NCI-H1694 (cell line): ENCODE measurements around the gene TMEM94.
"Not testable (repeated sequence)": the region's sequence is repeated elsewhere in the genome, so short reads cannot be mapped to it uniquely, and the experiment has no call there.

Experiments
- DNase-seq: peaks from one replicate; lab custom pipeline; 2025; lab: John Stamatoyannopoulos, UW

TMEM94 gene

GRCh38 chr17:75445896-75446295 is 10.5 kb upstream of the TMEM94 start:
- DNase-seq = not testable (repeated sequence)

GRCh38 chr17:75447951-75448856 is 8.2 kb upstream of the TMEM94 start:
- no peak for DNase-seq

- DNase-seq = no peak
Measured at GRCh38 chr17:75450270-75450669, 6.2 kb upstream of the TMEM94 start.

GRCh38 chr17:75454193-75454592 is 2.2 kb upstream of the TMEM94 start:
- no peak for DNase-seq

GRCh38 chr17:75454672-75455071 is 1.8 kb upstream of the TMEM94 start:
- DNase-seq = not testable (repeated sequence)

- DNase-seq = no peak
Measured at GRCh38 chr17:75456039-75456416, 407 bp upstream of the TMEM94 start.

- peak; percentile 15 for DNase-seq
Measured at GRCh38 chr17:75457047-75457654, 716 bp downstream of the TMEM94 start.

GRCh38 chr17:75459246-75459589 is 2.8 kb downstream of the TMEM94 start:
- no peak for DNase-seq

GRCh38 chr17:75459590-75460267 is 3.3 kb downstream of the TMEM94 start:
- no peak for DNase-seq

- no peak for DNase-seq
Measured at GRCh38 chr17:75460295-75460694, 3.9 kb downstream of the TMEM94 start.

GRCh38 chr17:75463603-75464002 is 7.2 kb downstream of the TMEM94 start:
- no peak for DNase-seq

GRCh38 chr17:75465039-75465438 is 8.6 kb downstream of the TMEM94 start:
- DNase-seq = no peak

- DNase-seq = peak; percentile 70
Measured at GRCh38 chr17:75468291-75468754, 11.9 kb downstream of the TMEM94 start.

- no peak for DNase-seq
Measured at GRCh38 chr17:75468779-75469373, 12.4 kb downstream of the TMEM94 start.

- DNase-seq = no peak
Measured at GRCh38 chr17:75471207-75471606, 14.8 kb downstream of the TMEM94 start.

- no peak for DNase-seq
Measured at GRCh38 chr17:75472119-75472518, 15.7 kb downstream of the TMEM94 start.

- no peak for DNase-seq
Measured at GRCh38 chr17:75473246-75473645, 16.8 kb downstream of the TMEM94 start.

- DNase-seq = no peak
Measured at GRCh38 chr17:75474736-75475135, 18.3 kb downstream of the TMEM94 start.

GRCh38 chr17:75475144-75475835 is 18.9 kb downstream of the TMEM94 start:
- DNase-seq = no peak

- DNase-seq = no peak
Measured at GRCh38 chr17:75475851-75476250, 19.4 kb downstream of the TMEM94 start.

GRCh38 chr17:75476271-75476671 is 19.8 kb downstream of the TMEM94 start:
- no peak for DNase-seq
